ENCODE results near the gene PLXND1.

DNA sequence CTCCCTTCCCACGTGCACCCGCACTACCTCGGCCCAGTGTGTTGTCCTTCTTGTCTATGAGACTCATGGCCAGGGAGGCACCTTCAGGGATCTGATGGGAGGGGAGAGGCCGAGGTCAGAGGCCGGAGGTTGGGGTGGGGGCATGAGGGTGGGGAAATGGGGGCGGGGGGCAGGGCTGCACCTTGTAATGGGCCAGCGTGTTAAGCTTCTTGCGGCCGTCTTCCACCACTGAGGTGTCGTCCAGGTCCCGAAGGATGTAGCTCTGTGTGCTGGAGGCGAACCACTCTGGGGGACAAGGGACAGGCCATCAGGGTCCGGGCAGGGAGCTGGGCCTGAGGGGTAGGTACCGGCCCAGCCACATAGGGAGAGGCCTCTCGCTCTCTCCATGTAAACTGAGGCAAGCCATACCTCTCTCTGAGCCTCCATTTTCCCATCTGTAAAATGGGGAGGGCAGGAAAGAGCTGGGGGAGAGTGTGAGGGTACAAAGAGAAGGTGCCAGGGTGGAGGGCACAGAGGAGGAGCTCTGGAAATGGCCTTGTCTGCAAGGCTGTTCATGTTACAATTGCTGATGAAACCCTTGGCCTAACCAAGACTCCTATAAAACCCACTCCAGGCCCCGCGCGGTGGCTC is 44.7 kb downstream of the PLXND1 start:
- TF ChIP-seq, protein P1, sequence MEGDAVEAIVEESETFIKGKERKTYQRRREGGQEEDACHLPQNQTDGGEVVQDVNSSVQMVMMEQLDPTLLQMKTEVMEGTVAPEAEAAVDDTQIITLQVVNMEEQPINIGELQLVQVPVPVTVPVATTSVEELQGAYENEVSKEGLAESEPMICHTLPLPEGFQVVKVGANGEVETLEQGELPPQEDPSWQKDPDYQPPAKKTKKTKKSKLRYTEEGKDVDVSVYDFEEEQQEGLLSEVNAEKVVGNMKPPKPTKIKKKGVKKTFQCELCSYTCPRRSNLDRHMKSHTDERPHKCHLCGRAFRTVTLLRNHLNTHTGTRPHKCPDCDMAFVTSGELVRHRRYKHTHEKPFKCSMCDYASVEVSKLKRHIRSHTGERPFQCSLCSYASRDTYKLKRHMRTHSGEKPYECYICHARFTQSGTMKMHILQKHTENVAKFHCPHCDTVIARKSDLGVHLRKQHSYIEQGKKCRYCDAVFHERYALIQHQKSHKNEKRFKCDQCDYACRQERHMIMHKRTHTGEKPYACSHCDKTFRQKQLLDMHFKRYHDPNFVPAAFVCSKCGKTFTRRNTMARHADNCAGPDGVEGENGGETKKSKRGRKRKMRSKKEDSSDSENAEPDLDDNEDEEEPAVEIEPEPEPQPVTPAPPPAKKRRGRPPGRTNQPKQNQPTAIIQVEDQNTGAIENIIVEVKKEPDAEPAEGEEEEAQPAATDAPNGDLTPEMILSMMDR (IDR thresholded peaks at IDR 0.05; ENCODE audit: poor library complexity, severe bottlenecking): no peak
- TF ChIP-seq EZH2 (IDR thresholded peaks at IDR 0.05; ENCODE audit: borderline replicate concordance, insufficient read depth, low read length, poor library complexity, severe bottlenecking) (no peak), POLR2AphosphoS5 (IDR thresholded peaks at IDR 0.05) (no peak), EP300 (conservative IDR thresholded peaks at IDR 0.05; ENCODE audit: poor library complexity, severe bottlenecking) (no peak), RAD21 (conservative IDR thresholded peaks at IDR 0.05) (no peak), REST (IDR thresholded peaks at IDR 0.05; ENCODE audit: borderline replicate concordance) (no peak), TAF1 (IDR thresholded peaks at IDR 0.05; ENCODE audit: low read depth) (no peak)
